HCT116 (cell line): ENCODE results near the gene BSCL2. TPM values are rescaled to one million over a fixed set of nuclear protein-coding genes. Genes with fewer than 3 reads are reported as not detected.

Experiments used
- ATAC-seq: fragments of 200-7000 bp; cut with Tn5 transposase; 2 replicates; pipeline ENCODE4 v1.9.1; 2020; ENCODE audit warnings: mild to moderate bottlenecking, moderate library complexity
- BruUV-seq: library from RNA; stranded (reverse); fragments of 400-500 nt; replicated peaks from 2 replicates; lab custom pipeline; 2021; lab: Mats Ljungman, UMichigan
- CTCF ChIA-PET: fragments of 300-600 bp; sonication (Branson Sonifier 250); formaldehyde crosslinking; loops from one replicate; lab custom pipeline; 2021; ENCODE audit warnings: antibody characterized with exemption; lab: Charles Lee
- POLR2A ChIA-PET: fragments of 300-600, 350-600 bp; sonication (Branson Sonifier 250); formaldehyde crosslinking; loops from one replicate; lab custom pipeline; 2021; ENCODE audit warnings: antibody characterized with exemption; lab: Charles Lee
- RAD21 ChIA-PET, 2 experiments: fragments of 300-600 bp; sonication (Branson Sonifier 250); formaldehyde crosslinking; loops; one replicate each; lab custom pipeline; 2023; ENCODE audit warnings: low total read pairs in 2 of 2; ENCODE audit not compliant: uncharacterized antibody in 2 of 2, unreplicated experiment in 2 of 2, low non-redundant PET in 1 of 2; lab: Charles Lee
- DNase-seq: peaks from one replicate; pipeline ENCODE4 v3.0.0-alpha.2; 2010; ENCODE audit warnings: low read depth, low spot score
- H2AFZ ChIP-seq: fragments of 200-600 bp; shearing (Covaris generic), sonication (generic); 2 replicates; pipeline ENCODE4 v1.6.1; 2017; ENCODE audit warnings: low read depth, mixed run types, mixed read lengths, antibody characterized with exemption, low read length; ENCODE audit not compliant: poor library complexity, severe bottlenecking
- H3K27ac ChIP-seq: 2 replicates; pipeline ENCODE4 v1.5.1; 2012; ENCODE audit warnings: low read depth, low read length
- H3K27me3 ChIP-seq: fragments of 200-600 bp; sonication (generic); 2 replicates; pipeline ENCODE4 v1.6.1; 2016; ENCODE audit warnings: mixed run types, low read length, mixed read lengths; ENCODE audit not compliant: insufficient read depth
- H3K36me3 ChIP-seq, 2 experiments: fragments of 200-500 bp in 1 of 2; fragments of 200-600 bp in 1 of 2; sonication (Bioruptor generic) in 1 of 2; sonication (generic) in 1 of 2; 2 replicates each; pipeline versions ENCODE4 v1.5.1 to v1.6.1; 2014 to 2016; ENCODE audit warnings: low read length in 2 of 2, inconsistent platforms in 1 of 2, mixed read lengths in 1 of 2, mixed run types in 1 of 2; ENCODE audit not compliant: insufficient read depth in 2 of 2, control insufficient read depth in 1 of 2
- H3K4me1 ChIP-seq, 2 experiments: fragments of 200-600 bp in 1 of 2; sonication (generic) in 1 of 2; 2 replicates each; pipeline versions ENCODE4 v1.5.1 to v1.6.1; 2012 to 2017; ENCODE audit warnings: low read length in 2 of 2, inconsistent platforms in 1 of 2, mild to moderate bottlenecking in 1 of 2, mixed read lengths in 1 of 2, mixed run types in 1 of 2, moderate library complexity in 1 of 2; ENCODE audit not compliant: insufficient read depth in 2 of 2, control insufficient read depth in 1 of 2
- H3K4me2 ChIP-seq: fragments of 200-600 bp; sonication (generic); 2 replicates; pipeline ENCODE4 v1.6.1; 2017; ENCODE audit warnings: mixed run types, low read length, mixed read lengths
- H3K4me3 ChIP-seq, 2 experiments: fragments of 200-600 bp in 1 of 2; sonication (generic) in 1 of 2; replicated peaks in 1 of 2; 2 replicates each; pipeline ENCODE4 v1.5.1; 2011 to 2016; ENCODE audit warnings: low read length in 2 of 2, control low read depth in 1 of 2, low read depth in 1 of 2, mild to moderate bottlenecking in 1 of 2, mixed read lengths in 1 of 2, mixed run types in 1 of 2
- H3K79me2 ChIP-seq: fragments of 200-600 bp; sonication (generic); 2 replicates; pipeline ENCODE4 v1.6.1; 2017; ENCODE audit warnings: mild to moderate bottlenecking, mixed run types, low read length, moderate library complexity, mixed read lengths; ENCODE audit not compliant: insufficient read depth
- H3K9ac ChIP-seq: fragments of 200-600 bp; sonication (generic); 2 replicates; pipeline ENCODE4 v1.6.1; 2016; ENCODE audit warnings: low read length, mixed read lengths
- H3K9me2 ChIP-seq: fragments of 200-600 bp; sonication (generic), shearing (Covaris generic); 2 replicates; pipeline ENCODE4 v1.6.1; 2017; ENCODE audit warnings: mixed run types, mild to moderate bottlenecking, moderate library complexity; ENCODE audit not compliant: insufficient read depth
- H3K9me3 ChIP-seq, 2 experiments: fragments of 200-500 bp in 1 of 2; fragments of 200-600 bp in 1 of 2; sonication (Bioruptor generic) in 1 of 2; sonication (generic) in 1 of 2; 2 replicates each; pipeline ENCODE4 v1.6.1; 2014 to 2017; ENCODE audit warnings: low read length in 2 of 2, mixed read lengths in 2 of 2, inconsistent platforms in 1 of 2, low read depth in 1 of 2, mild to moderate bottlenecking in 1 of 2, mixed run types in 1 of 2, moderate library complexity in 1 of 2; ENCODE audit not compliant: control insufficient read depth in 1 of 2, insufficient read depth in 1 of 2
- H4K20me1 ChIP-seq: fragments of 200-600 bp; sonication (generic), shearing (Covaris generic); 2 replicates; pipeline ENCODE4 v1.6.1; 2017; ENCODE audit warnings: mixed run types, mild to moderate bottlenecking, moderate library complexity; ENCODE audit not compliant: insufficient read depth
- CBX3 ChIP-seq: IDR thresholded peaks from 2 replicates; pipeline ENCODE4 v1.6.1; 2012; ENCODE audit warnings: low read depth
- CEBPB ChIP-seq: IDR thresholded peaks from 2 replicates; pipeline ENCODE4 v1.6.1; 2012; ENCODE audit warnings: low read depth
- EGR1 ChIP-seq: IDR thresholded peaks from 2 replicates; pipeline ENCODE4 v1.6.1; 2012; ENCODE audit warnings: low read depth
- ELF1 ChIP-seq: IDR thresholded peaks from 2 replicates; pipeline ENCODE4 v1.6.1; 2012; ENCODE audit warnings: low read depth, borderline replicate concordance
- EZH2 ChIP-seq: fragments of 200-600 bp; sonication (generic); IDR thresholded peaks from 2 replicates; pipeline ENCODE4 v1.6.1; 2017; ENCODE audit warnings: antibody characterized with exemption, mixed run types
- EZH2phosphoT487 ChIP-seq: fragments of 200-600 bp; IDR thresholded peaks from 2 replicates; pipeline ENCODE4 v1.6.1; 2018; ENCODE audit warnings: antibody characterized with exemption, borderline replicate concordance
- FOSL1 ChIP-seq: IDR thresholded peaks from 2 replicates; pipeline ENCODE4 v1.6.1; 2012; ENCODE audit warnings: low read depth
- JUND ChIP-seq: IDR thresholded peaks from 2 replicates; pipeline ENCODE4 v1.6.1; 2012
- POLR2A ChIP-seq: IDR thresholded peaks from 2 replicates; pipeline ENCODE4 v1.7.0; 2011; ENCODE audit warnings: borderline replicate concordance; ENCODE audit not compliant: insufficient read depth, insufficient read length; ENCODE audit errors: extremely low read depth
- POLR2AphosphoS5 ChIP-seq: IDR thresholded peaks from 2 replicates; pipeline ENCODE4 v1.6.1; 2011; ENCODE audit warnings: mild to moderate bottlenecking, low read depth, low read length, moderate library complexity
- RAD21 ChIP-seq: IDR thresholded peaks from 2 replicates; pipeline ENCODE4 v1.6.1; 2012; ENCODE audit warnings: low read depth, mild to moderate bottlenecking
- SIN3A ChIP-seq: IDR thresholded peaks from 2 replicates; pipeline ENCODE4 v1.6.1; 2012; ENCODE audit warnings: low read depth
- SP1 ChIP-seq: IDR thresholded peaks from 2 replicates; pipeline ENCODE4 v1.6.1; 2012; ENCODE audit warnings: low read depth
- SRF ChIP-seq: IDR thresholded peaks from 2 replicates; pipeline ENCODE4 v1.6.1; 2012; ENCODE audit warnings: low read depth
- TCF7L2 ChIP-seq: IDR thresholded peaks from 2 replicates; pipeline ENCODE4 v1.7.0; 2011; ENCODE audit warnings: borderline replicate concordance, inconsistent platforms; ENCODE audit not compliant: insufficient read depth, insufficient read length; ENCODE audit errors: extremely low read depth
- YY1 ChIP-seq: IDR thresholded peaks from 2 replicates; pipeline ENCODE4 v1.6.1; 2011; ENCODE audit warnings: low read length, low read depth, moderate library complexity, mild to moderate bottlenecking; ENCODE audit not compliant: insufficient replicate concordance; ENCODE audit errors: extremely low read depth
- ZFX ChIP-seq: fragments of 450-650 bp; IDR thresholded peaks from 2 replicates; pipeline ENCODE4 v1.6.1; 2017
- ZNF274 ChIP-seq: fragments of 200-500 bp; sonication (Bioruptor generic); IDR thresholded peaks from 2 replicates; pipeline ENCODE4 v1.6.1; 2014; ENCODE audit warnings: mild to moderate bottlenecking, low read depth, low read length, inconsistent platforms
- intact Hi-C: fragments of 100-400 bp; cut with micrococcal nuclease; formaldehyde crosslinking; loops from 2 replicates; pipeline ENCODE4 v1.10.0; 2022
- total RNA-seq: library from RNA; stranded (reverse); gene quantifications from one replicate; pipeline ENCODE4 v1.2.1, GENCODE V29; 2021; ENCODE audit not compliant: unreplicated experiment
- TF ChIP-seq, protein P1 (sequence below), 3 experiments: fragments of 200-600 bp in 1 of 3; sonication (generic) in 1 of 3; IDR thresholded peaks in 2 of 3; conservative IDR thresholded peaks in 1 of 3; 2 replicates each; pipeline ENCODE4 v1.5.1; 2012 to 2017; ENCODE audit warnings: low read depth in 2 of 3, low read length in 2 of 3, antibody characterized with exemption in 1 of 3, borderline replicate concordance in 1 of 3, control low read depth in 1 of 3, mild to moderate bottlenecking in 1 of 3, mixed read lengths in 1 of 3, mixed run types in 1 of 3, moderate library complexity in 1 of 3; ENCODE audit not compliant: insufficient read depth in 1 of 3
- TF ChIP-seq, protein P2 (sequence below): IDR thresholded peaks from 2 replicates; pipeline ENCODE4 v1.6.1; 2012

The BSCL2 gene
- total RNA-seq, 1 experiment from 2014 or later: 62.0 TPM

DNA sequence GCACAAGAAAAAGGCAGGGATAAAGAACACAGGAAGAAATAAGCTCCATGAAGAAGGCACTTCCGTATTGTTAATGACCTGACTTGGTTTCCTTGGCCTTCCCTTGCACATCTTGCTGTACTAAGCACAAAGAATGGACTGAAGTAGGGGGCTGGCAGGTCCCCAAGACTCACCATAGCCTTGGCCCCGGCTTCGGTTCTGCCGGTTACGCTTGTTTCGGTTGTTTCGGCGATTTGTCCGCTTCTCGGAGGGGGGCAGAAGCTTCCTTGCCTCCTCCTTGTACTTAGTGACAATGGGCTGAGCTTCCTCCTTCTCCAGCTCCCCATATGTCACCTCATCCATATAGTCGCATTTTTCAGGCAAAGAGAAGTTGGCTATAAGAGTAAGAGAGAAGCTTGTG, 9.6 kb upstream of the BSCL2 start:
- no peak overlapping the region for H3K4me3 ChIP-seq
- H4K20me1 ChIP-seq: peaks cover 5% of the 10 kb centered on the region; the same call in 1 of the 2 replicates
- CTCF ChIA-PET: no interaction called here
- no peak overlapping the region for H3K9ac ChIP-seq
- H2AFZ ChIP-seq: no peak overlapping the region
- POLR2A ChIA-PET: no interaction called here
- peaks cover 89 to 95% of the 10 kb centered on the region in 2 experiments for H3K36me3 ChIP-seq
- no peaks in the 10 kb centered on the region for H3K9me2 ChIP-seq
- TF ChIP-seq SP1: no peak
- no peak overlapping the region for H3K4me2 ChIP-seq
- no peak overlapping the region for H3K27ac ChIP-seq
- H3K4me1 ChIP-seq: no peaks in the 10 kb centered on the region
- ATAC-seq (no peak), DNase-seq (no peak)
- H3K79me2 ChIP-seq: peaks cover 82% of the 10 kb centered on the region
- intact Hi-C loops: no loop called here
- RAD21 ChIA-PET: no interaction called here
- H3K27me3 ChIP-seq: no peaks in the 10 kb centered on the region
- BruUV-seq: no TSS peak
- H3K9me3 ChIP-seq: no peaks in the 10 kb centered on the region

DNA sequence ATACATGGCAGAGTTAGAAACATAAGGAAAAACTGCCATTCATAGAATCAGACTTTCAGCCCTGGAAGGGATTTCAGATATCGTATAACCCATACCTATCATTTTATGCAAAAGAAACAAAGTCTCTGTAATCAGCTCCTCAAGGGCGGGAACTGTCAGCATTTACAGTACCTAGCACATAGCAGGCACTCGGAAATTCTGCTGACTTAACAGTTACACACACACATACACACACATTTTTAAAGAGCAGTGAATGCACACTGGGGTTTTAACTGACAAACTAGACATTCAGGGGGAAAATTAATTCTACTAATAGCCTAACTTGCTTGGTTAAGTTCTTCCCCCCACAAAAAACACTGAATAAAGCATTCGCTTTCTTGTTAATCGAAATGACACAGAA, 9.0 kb upstream of the BSCL2 start:
- Histone ChIP-seq H3K36me3 (peaks cover 88 to 89% of the 10 kb centered on the region in 2 experiments), H3K79me2 (peaks cover 76% of the 10 kb centered on the region), H4K20me1 (peaks cover 5% of the 10 kb centered on the region; the same call in 1 of the 2 replicates), H3K27me3 (no peaks in the 10 kb centered on the region), H2AFZ (no peak overlapping the region), H3K9me2 (no peaks in the 10 kb centered on the region), H3K9ac (no peak overlapping the region), H3K27ac (no peak overlapping the region), H3K4me2 (no peak overlapping the region), H3K4me1 (no peaks in the 10 kb centered on the region), H3K4me3 (no peak overlapping the region), H3K9me3 (no peaks in the 10 kb centered on the region)
- ChIA-PET CTCF (no interaction called here), POLR2A (no interaction called here), RAD21 (no interaction called here)
- TF ChIP-seq EZH2phosphoT487: no peak
- TF ChIP-seq POLR2AphosphoS5: no peak
- TF ChIP-seq EZH2: no peak
- no peak for TF ChIP-seq TCF7L2
- TF ChIP-seq EGR1: no peak
- no peak for TF ChIP-seq SIN3A
- no peak for TF ChIP-seq FOSL1
- no peak for TF ChIP-seq SRF
- TF ChIP-seq POLR2A: no peak
- no peak for TF ChIP-seq SP1
- no peak for TF ChIP-seq ZNF274
- no peak for TF ChIP-seq YY1
- no peak for TF ChIP-seq ELF1
- TF ChIP-seq, protein P1, sequence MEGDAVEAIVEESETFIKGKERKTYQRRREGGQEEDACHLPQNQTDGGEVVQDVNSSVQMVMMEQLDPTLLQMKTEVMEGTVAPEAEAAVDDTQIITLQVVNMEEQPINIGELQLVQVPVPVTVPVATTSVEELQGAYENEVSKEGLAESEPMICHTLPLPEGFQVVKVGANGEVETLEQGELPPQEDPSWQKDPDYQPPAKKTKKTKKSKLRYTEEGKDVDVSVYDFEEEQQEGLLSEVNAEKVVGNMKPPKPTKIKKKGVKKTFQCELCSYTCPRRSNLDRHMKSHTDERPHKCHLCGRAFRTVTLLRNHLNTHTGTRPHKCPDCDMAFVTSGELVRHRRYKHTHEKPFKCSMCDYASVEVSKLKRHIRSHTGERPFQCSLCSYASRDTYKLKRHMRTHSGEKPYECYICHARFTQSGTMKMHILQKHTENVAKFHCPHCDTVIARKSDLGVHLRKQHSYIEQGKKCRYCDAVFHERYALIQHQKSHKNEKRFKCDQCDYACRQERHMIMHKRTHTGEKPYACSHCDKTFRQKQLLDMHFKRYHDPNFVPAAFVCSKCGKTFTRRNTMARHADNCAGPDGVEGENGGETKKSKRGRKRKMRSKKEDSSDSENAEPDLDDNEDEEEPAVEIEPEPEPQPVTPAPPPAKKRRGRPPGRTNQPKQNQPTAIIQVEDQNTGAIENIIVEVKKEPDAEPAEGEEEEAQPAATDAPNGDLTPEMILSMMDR (IDR thresholded peaks at IDR 0.05 in 2 of 3, conservative IDR thresholded peaks at IDR 0.05 in 1 of 3; ENCODE audit: borderline replicate concordance in 1 of 3, insufficient read depth in 1 of 3, low read depth in 2 of 3, low read length in 2 of 3): no peak
- TF ChIP-seq, protein P2, sequence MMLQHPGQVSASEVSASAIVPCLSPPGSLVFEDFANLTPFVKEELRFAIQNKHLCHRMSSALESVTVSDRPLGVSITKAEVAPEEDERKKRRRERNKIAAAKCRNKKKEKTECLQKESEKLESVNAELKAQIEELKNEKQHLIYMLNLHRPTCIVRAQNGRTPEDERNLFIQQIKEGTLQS: no peak
- TF ChIP-seq RAD21: no peak
- TF ChIP-seq CEBPB: no peak
- no peak for TF ChIP-seq JUND
- no peak for TF ChIP-seq CBX3
- TF ChIP-seq ZFX: no peak
- ATAC-seq (no peak), DNase-seq (no peak)
- intact Hi-C loops: no loop called here
- no TSS peak for BruUV-seq
